Lung (tissue), 16 donors: ENCODE results near the gene TUSC7. TPM values are rescaled to one million over a fixed set of nuclear protein-coding genes. Genes with fewer than 3 reads are reported as not detected.

Source experiments
- ATAC-seq: fragments of 200-7000 bp; cut with Tn5 transposase; one replicate; pipeline ENCODE4 v1.9.1; 2020; ENCODE audit warnings: moderate number of reproducible peaks; ENCODE audit not compliant: insufficient read depth, low FRiP score
- DNase-seq, 3 donors: peaks; one replicate each; pipeline ENCODE4 v3.0.0-alpha.2; 2013 to 2017
- H3K27ac ChIP-seq, 2 donors: one replicate each; pipeline ENCODE4 v1.5.1; 2013; ENCODE audit warnings: mild to moderate bottlenecking in 2 of 2, moderate library complexity in 2 of 2, control low read depth in 1 of 2, inconsistent platforms in 1 of 2, low read depth in 1 of 2, low read length in 1 of 2
- H3K27me3 ChIP-seq, 3 donors: one replicate each; pipeline ENCODE4 v1.5.1; 2013; ENCODE audit warnings: low read length in 2 of 3; ENCODE audit not compliant: control insufficient read depth in 3 of 3, insufficient read depth in 3 of 3
- H3K36me3 ChIP-seq, 4 donors: one replicate each; pipeline ENCODE4 v1.5.1; 2013; ENCODE audit warnings: low read length in 4 of 4, mild to moderate bottlenecking in 1 of 4, moderate library complexity in 1 of 4; ENCODE audit not compliant: control insufficient read depth in 4 of 4, insufficient read depth in 4 of 4
- H3K4me1 ChIP-seq, 5 donors: one replicate each; pipeline ENCODE4 v1.5.1; 2013; ENCODE audit warnings: low read length in 5 of 5, mild to moderate bottlenecking in 2 of 5, moderate library complexity in 1 of 5; ENCODE audit not compliant: control insufficient read depth in 5 of 5, insufficient read depth in 5 of 5
- H3K4me3 ChIP-seq: one replicate; pipeline ENCODE4 v1.5.1; 2013; ENCODE audit warnings: mild to moderate bottlenecking, control low read depth, moderate library complexity
- H3K9ac ChIP-seq, 2 donors: one replicate each; pipeline ENCODE4 v1.5.1; 2013; ENCODE audit warnings: low read length in 2 of 2, control low read depth in 1 of 2; ENCODE audit not compliant: insufficient read depth in 1 of 2
- H3K9me3 ChIP-seq, 4 donors: one replicate each; pipeline ENCODE4 v1.5.1; 2013; ENCODE audit warnings: low read length in 3 of 4, mild to moderate bottlenecking in 1 of 4, moderate library complexity in 1 of 4; ENCODE audit not compliant: control insufficient read depth in 4 of 4, insufficient read depth in 3 of 4
- CTCF ChIP-seq: IDR thresholded peaks from 2 replicates; pipeline ENCODE4 v1.5.1; 2012; ENCODE audit warnings: mild to moderate bottlenecking; ENCODE audit errors: control extremely low read depth, extremely low read depth
- WGBS, 2 donors: extraction: QIAGEN DNeasy Blood & Tissue Kit; methylation state at CpG; one replicate each; pipeline ENCODE4 v1.1.7; 2013; 5-methylcytosine and 5-hydroxymethylcytosine counted together
- long read RNA-seq, 5 donors: transcript quantifications; one replicate each; lab custom pipeline, GENCODE V29; 2026
- polyA plus RNA-seq, 2 donors: library from polyadenylated mRNA; stranded (reverse); fragments of 200-250 nt; gene quantifications; one replicate each; pipeline ENCODE4 v1.2.1, GENCODE V29; 2013
- total RNA-seq, 2 donors: library from RNA; depleted of rRNA in 1 of 2; stranded (reverse); fragments of >200 nt in 1 of 2; gene quantifications; one replicate each; pipeline ENCODE4 v1.2.1, GENCODE V29; 2014 to 2021
- donor health status: control.
- donor health status: control.
- donor health status: Bipolar disorder and iron deficiency.
- donor health status: healthy.
- donor health status: DM: yes; HTN: yes; CAD: no.

TUSC7 gene
- total RNA-seq = not detected
- polyA plus RNA-seq = not detected
- long read RNA-seq, donor 1 = 0 reads
- long read RNA-seq, donor 2 = 0 reads
- long read RNA-seq, donor 3 = 0 reads
- long read RNA-seq, donor 4 = 0 reads
- long read RNA-seq, donor 5 = 0 reads

DNA sequence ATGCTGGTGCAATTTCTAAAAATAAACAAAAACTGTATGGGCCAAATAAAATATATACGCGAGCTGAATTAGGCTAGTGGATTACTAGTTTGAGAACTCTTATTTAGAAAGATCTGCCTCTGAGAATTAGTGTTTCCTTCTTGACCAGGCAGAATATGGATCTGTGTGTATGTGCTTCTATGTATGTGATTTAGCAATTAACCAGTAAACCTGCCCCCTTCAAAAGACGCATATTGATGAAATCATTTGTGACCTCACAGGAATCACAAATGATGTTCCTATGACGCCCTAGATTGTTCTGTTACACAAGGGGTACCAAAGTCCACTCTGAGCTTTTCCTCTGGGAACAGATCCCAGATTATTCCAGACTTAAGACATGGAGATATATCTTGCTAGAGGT is at the start of gene TUSC7:
Gene TUSC7 (plus strand): TSS at position 301 of the 400 bp plus-strand sequence.
- Histone ChIP-seq H3K4me3 (no peak within 1 kb of the TSS), H3K9ac (no peak within 1 kb of the TSS), H3K36me3 (no peaks in the 10 kb centered on the region), H3K4me1 (no peaks in the 10 kb centered on the region), H3K9me3 (no peaks in the 10 kb centered on the region), H3K27me3 (no peaks in the 10 kb centered on the region), H3K27ac (no peak within 1 kb of the TSS)
- DNase-seq (no peak), ATAC-seq (no peak)
- TF ChIP-seq CTCF = no peak
- 89 to 90% methylated on average over 4 of the region's 4 CpGs for WGBS, 2 donors

DNA sequence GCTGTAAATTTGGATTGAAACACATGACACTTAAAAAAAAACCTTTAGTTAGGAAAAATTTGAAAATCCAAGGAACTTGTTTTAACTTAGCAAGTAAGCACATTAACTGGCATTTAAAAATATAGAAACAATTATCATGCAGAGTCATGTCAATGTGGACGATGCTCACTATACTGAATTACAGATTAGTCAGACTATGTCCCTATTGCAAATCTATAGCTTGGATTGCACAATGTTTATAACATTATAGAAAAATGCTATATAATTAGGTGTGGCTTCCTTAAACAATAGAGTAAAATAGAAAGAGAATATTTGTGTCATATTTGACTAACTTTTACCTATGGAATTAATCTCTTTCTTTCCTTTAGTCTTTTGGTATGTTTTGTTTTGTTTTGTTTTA is 48.4 kb upstream of the TUSC7 start:
- DNase-seq (no peak), ATAC-seq (no peak)
- Histone ChIP-seq H3K4me3 (no peak overlapping the region), H3K27ac (no peak overlapping the region), H3K9me3 (peaks cover 0 to 1% (median 0%) of the 10 kb centered on the region in 4 donors), H3K27me3 (no peaks in the 10 kb centered on the region), H3K36me3 (no peaks in the 10 kb centered on the region), H3K9ac (no peak overlapping the region), H3K4me1 (peaks cover 0 to 4% (median 0%) of the 10 kb centered on the region in 5 donors)
- WGBS, 2 donors = 90 to 91% methylated on average over 1 of the region's 1 CpG
- TF ChIP-seq CTCF = no peak

DNA sequence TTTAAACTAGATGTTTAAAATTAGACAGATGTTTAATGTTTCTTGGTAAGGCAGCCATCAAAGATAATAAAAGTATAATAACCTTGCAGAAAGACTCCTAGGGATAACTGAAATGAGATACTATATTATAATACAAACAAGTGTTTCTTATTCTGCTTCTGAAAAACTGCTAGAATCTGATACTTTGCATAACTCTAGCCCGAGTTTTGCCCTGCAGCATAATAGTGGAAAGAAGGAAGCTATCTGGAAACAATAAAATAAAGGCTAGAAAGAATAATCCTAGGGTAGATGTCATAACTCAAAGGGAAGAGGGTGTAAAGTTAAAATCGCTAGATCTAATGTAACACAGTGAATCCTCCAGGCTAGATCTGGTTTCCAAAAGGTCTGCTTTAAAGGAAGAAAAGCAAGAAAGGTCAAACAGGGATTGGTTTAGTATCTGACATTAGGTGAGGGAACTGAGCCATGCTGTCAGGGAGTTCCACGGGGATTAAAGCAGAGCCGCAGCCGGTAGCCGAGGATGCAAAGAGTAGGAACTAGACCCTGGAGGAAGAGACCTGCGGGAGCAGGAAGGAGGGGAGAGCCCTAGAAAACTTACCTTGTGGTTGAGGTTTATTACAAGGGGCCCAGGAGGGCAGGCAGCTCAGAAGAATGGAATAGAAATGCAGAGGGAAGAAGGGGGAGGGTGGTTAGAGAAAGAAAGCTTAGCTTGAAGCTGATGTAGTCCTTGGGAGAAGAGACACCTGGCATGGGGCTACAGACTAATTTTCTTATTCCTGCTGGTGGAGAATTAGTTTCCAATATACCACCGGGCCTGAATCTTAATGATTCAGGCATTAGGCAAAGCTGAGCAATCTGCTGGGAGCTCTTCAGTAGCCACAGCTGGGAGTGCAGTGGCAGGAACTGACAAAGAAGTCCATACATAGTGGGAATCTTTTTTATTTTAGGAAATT is 46.1 kb upstream of the TUSC7 start:
- WGBS, 2 donors = 44 to 47% methylated on average over 8 of the region's 8 CpGs
- Histone ChIP-seq H3K9ac (no peak overlapping the region), H3K9me3 (peaks cover 0 to 1% (median 0%) of the 10 kb centered on the region in 4 donors), H3K36me3 (no peaks in the 10 kb centered on the region), H3K4me1 (peaks cover 0 to 4% (median 0%) of the 10 kb centered on the region in 5 donors), H3K4me3 (no peak overlapping the region), H3K27ac (no peak overlapping the region), H3K27me3 (no peaks in the 10 kb centered on the region)
- no peak for ATAC-seq
- TF ChIP-seq CTCF = no peak
- peak; percentile 8 to 55 (median 11) for DNase-seq
